Measurements from ENCODE around the gene STXBP6. TPM values are rescaled to one million over a fixed set of nuclear protein-coding genes. Genes with fewer than 3 reads are reported as not detected.

The STXBP6 gene
- polyA plus RNA-seq, 4 donors = 6.8 to 9.0 (median 8.7) TPM

GRCh38 chr14:25052921-25053320 is 3.0 kb upstream of the STXBP6 start:
- DNase-seq (ENCODE audit: low read depth in 4 of 4, low spot score in 2 of 4) = no peak

GRCh38 chr14:25052385-25052784 is 2.4 kb upstream of the STXBP6 start:
- DNase-seq (ENCODE audit: low read depth in 4 of 4, low spot score in 2 of 4) = no peak

GRCh38 chr14:25050269-25051150 is 563 bp upstream of the STXBP6 start:
- DNase-seq (ENCODE audit: low read depth in 4 of 4, low spot score in 2 of 4) = no peak

GRCh38 chr14:25049093-25049567 is 817 bp downstream of the STXBP6 start:
- no peak for DNase-seq (ENCODE audit: low read depth in 4 of 4, low spot score in 2 of 4)

- DNase-seq (ENCODE audit: low read depth in 4 of 4, low spot score in 2 of 4) = no peak
These were observed 1.6 kb downstream of the STXBP6 start for GRCh38 chr14:25048170-25049016.

- no peak for DNase-seq (ENCODE audit: low read depth in 4 of 4, low spot score in 2 of 4)
These were observed 3.5 kb downstream of the STXBP6 start for GRCh38 chr14:25046301-25046943.

- DNase-seq (ENCODE audit: low read depth in 4 of 4, low spot score in 2 of 4) = no peak
These were observed 5.7 kb downstream of the STXBP6 start for GRCh38 chr14:25044106-25044698.

- no peak for DNase-seq (ENCODE audit: low read depth in 4 of 4, low spot score in 2 of 4)
These were observed 7.3 kb downstream of the STXBP6 start for GRCh38 chr14:25042362-25043299.

- DNase-seq (ENCODE audit: low read depth in 4 of 4, low spot score in 2 of 4) = no peak
These were observed 8.0 kb downstream of the STXBP6 start for GRCh38 chr14:25041898-25042297.

- no peak for DNase-seq (ENCODE audit: low read depth in 4 of 4, low spot score in 2 of 4)
These were observed 8.5 kb downstream of the STXBP6 start for GRCh38 chr14:25041484-25041883.

GRCh38 chr14:25039933-25040332 is 10.0 kb downstream of the STXBP6 start:
- no peak for DNase-seq (ENCODE audit: low read depth in 4 of 4, low spot score in 2 of 4)

- no peak for DNase-seq (ENCODE audit: low read depth in 4 of 4, low spot score in 2 of 4)
These were observed 11.8 kb downstream of the STXBP6 start for GRCh38 chr14:25038044-25038668.

GRCh38 chr14:25037032-25037431 is 12.9 kb downstream of the STXBP6 start:
- no peak for DNase-seq (ENCODE audit: low read depth in 4 of 4, low spot score in 2 of 4)

- no peak for DNase-seq (ENCODE audit: low read depth in 4 of 4, low spot score in 2 of 4)
These were observed 14.9 kb downstream of the STXBP6 start for GRCh38 chr14:25034803-25035681.

- DNase-seq (ENCODE audit: low read depth in 4 of 4, low spot score in 2 of 4) = no peak
These were observed 16.6 kb downstream of the STXBP6 start for GRCh38 chr14:25033358-25033757.

GRCh38 chr14:25032092-25032784 is 17.7 kb downstream of the STXBP6 start:
- DNase-seq (ENCODE audit: low read depth in 4 of 4, low spot score in 2 of 4) = no peak

- DNase-seq (ENCODE audit: low read depth in 4 of 4, low spot score in 2 of 4) = no peak
These were observed 23.3 kb downstream of the STXBP6 start for GRCh38 chr14:25026476-25027137.
